OCI-LY1 (cell line): ENCODE data around the gene MGAT3.

Experiments used
- H2AFZ ChIP-seq: fragments of 200-600 bp; sonication (generic), shearing (Covaris generic); 2 replicates; pipeline ENCODE4 v1.6.0; 2014; ENCODE audit warnings: antibody characterized with exemption, mild to moderate bottlenecking, low read length
- H3F3A ChIP-seq: fragments of 200-600 bp; sonication (generic), shearing (Covaris generic); 2 replicates; pipeline ENCODE4 v1.6.0; 2014; ENCODE audit warnings: mild to moderate bottlenecking, antibody characterized with exemption, low read length, moderate library complexity; ENCODE audit not compliant: insufficient read depth
- H3K27ac ChIP-seq: fragments of 200-600 bp; sonication (generic); 2 replicates; pipeline ENCODE4 v1.5.1; 2014; ENCODE audit warnings: low read length, mixed run types, mild to moderate bottlenecking, low read depth; ENCODE audit not compliant: poor library complexity, severe bottlenecking
- H3K27me3 ChIP-seq: fragments of 200-600 bp; sonication (generic); 2 replicates; pipeline ENCODE4 v1.6.0; 2014; ENCODE audit warnings: antibody characterized with exemption, mild to moderate bottlenecking, low read length, moderate library complexity; ENCODE audit not compliant: insufficient read depth
- H3K36me3 ChIP-seq: fragments of 200-600 bp; sonication (generic); 2 replicates; pipeline ENCODE4 v1.6.1; 2014; ENCODE audit warnings: mild to moderate bottlenecking, antibody characterized with exemption, low read length, moderate library complexity, mixed read lengths; ENCODE audit not compliant: insufficient read depth
- H3K4me1 ChIP-seq: fragments of 200-600 bp; sonication (generic); 2 replicates; pipeline ENCODE4 v1.5.1; 2014; ENCODE audit warnings: mild to moderate bottlenecking, low read length, moderate library complexity; ENCODE audit not compliant: insufficient read depth, severe bottlenecking
- H3K4me2 ChIP-seq: fragments of 200-600 bp; sonication (generic), shearing (Covaris generic); 2 replicates; pipeline ENCODE4 v1.6.1; 2014; ENCODE audit warnings: low read length
- H3K4me3 ChIP-seq: fragments of 200-600 bp; sonication (generic); 2 replicates; pipeline ENCODE4 v1.5.1; 2014; ENCODE audit warnings: low read length, low read depth, mild to moderate bottlenecking, mixed read lengths; ENCODE audit not compliant: poor library complexity, severe bottlenecking
- H3K79me2 ChIP-seq: fragments of 200-600 bp; shearing (Covaris generic); 2 replicates; pipeline ENCODE4 v1.6.1; 2016; ENCODE audit warnings: mixed run types, low read length, mixed read lengths; ENCODE audit not compliant: insufficient read depth
- H3K9ac ChIP-seq: fragments of 200-600 bp; sonication (generic), shearing (Covaris generic); 2 replicates; pipeline ENCODE4 v1.6.1; 2014; ENCODE audit warnings: mild to moderate bottlenecking, low read length, mixed read lengths
- H3K9me2 ChIP-seq: fragments of 200-600 bp; sonication (generic), shearing (Covaris generic); 2 replicates; pipeline ENCODE4 v1.6.1; 2014; ENCODE audit warnings: low read depth, mild to moderate bottlenecking, low read length, mixed read lengths
- H3K9me3 ChIP-seq: fragments of 200-600 bp; shearing (Covaris generic); 2 replicates; pipeline ENCODE4 v1.6.1; 2014; ENCODE audit warnings: low read length, mixed read lengths
- H4K20me1 ChIP-seq: fragments of 200-600 bp; sonication (generic), shearing (Covaris generic); 2 replicates; pipeline ENCODE4 v1.6.0; 2016; ENCODE audit warnings: mild to moderate bottlenecking, low read length; ENCODE audit not compliant: insufficient read depth
- CTCF ChIP-seq: fragments of 200-600 bp; sonication (generic), shearing (Covaris generic); IDR thresholded peaks from 2 replicates; pipeline ENCODE4 v1.5.1; 2017; ENCODE audit warnings: mild to moderate bottlenecking, antibody characterized with exemption, low read length, moderate library complexity, mixed read lengths
- EZH2 ChIP-seq: fragments of 200-600 bp; sonication (generic), shearing (Covaris generic); IDR thresholded peaks from 2 replicates; pipeline ENCODE4 v1.8.0; 2017; ENCODE audit warnings: borderline replicate concordance, mixed run types, mild to moderate bottlenecking, antibody characterized with exemption, low read length, moderate library complexity, mixed read lengths

Gene MGAT3

GRCh38 chr22:39422101-39422500, 34.7 kb upstream of the MGAT3 start:
- Histone ChIP-seq H3K27ac (no peak overlapping the region), H3K79me2 (no peaks in the 10 kb centered on the region), H3K9me2 (no peaks in the 10 kb centered on the region), H3K9me3 (no peaks in the 10 kb centered on the region), H3K4me2 (no peak overlapping the region), H3K4me3 (no peak overlapping the region), H3K9ac (no peak overlapping the region), H3K36me3 (peaks cover 72% of the 10 kb centered on the region), H3K27me3 (no peaks in the 10 kb centered on the region), H2AFZ (no peak overlapping the region), H3F3A (no peaks in the 10 kb centered on the region), H3K4me1 (peaks cover 19% of the 10 kb centered on the region), H4K20me1 (no peaks in the 10 kb centered on the region)
- TF ChIP-seq EZH2 (no peak), CTCF (no peak)

- H3K79me2 ChIP-seq: no peaks in the 10 kb centered on the region
- no peaks in the 10 kb centered on the region for H3K9me3 ChIP-seq
- no peaks in the 10 kb centered on the region for H3K9me2 ChIP-seq
- peaks cover 77% of the 10 kb centered on the region for H3K36me3 ChIP-seq
- H3F3A ChIP-seq: no peaks in the 10 kb centered on the region
- H3K27me3 ChIP-seq: no peaks in the 10 kb centered on the region
- H3K27ac ChIP-seq: peak overlapping the region; percentile 14
- no peak overlapping the region for H2AFZ ChIP-seq
- no peak overlapping the region for H3K4me2 ChIP-seq
- TF ChIP-seq CTCF (no peak), EZH2 (no peak)
- peaks cover 14% of the 10 kb centered on the region for H3K4me1 ChIP-seq
- no peak overlapping the region for H3K9ac ChIP-seq
- H3K4me3 ChIP-seq: no peak overlapping the region
- no peaks in the 10 kb centered on the region for H4K20me1 ChIP-seq
Measured at GRCh38 chr22:39422721-39423120, 34.1 kb upstream of the MGAT3 start.

- Histone ChIP-seq H3F3A (no peaks in the 10 kb centered on the region), H4K20me1 (no peaks in the 10 kb centered on the region)
- no peak for TF ChIP-seq CTCF
- no peak for TF ChIP-seq EZH2
Measured at GRCh38 chr22:39423976-39424375, 32.8 kb upstream of the MGAT3 start.

More at GRCh38 chr22:39423976-39424375, 32.8 kb upstream of the MGAT3 start:
- no peaks in the 10 kb centered on the region for H3K27me3 ChIP-seq
- no peaks in the 10 kb centered on the region for H3K9me3 ChIP-seq
- no peak overlapping the region for H3K4me3 ChIP-seq
- H3K4me1 ChIP-seq: peaks cover 2% of the 10 kb centered on the region
- H3K27ac ChIP-seq: no peak overlapping the region
- no peak overlapping the region for H3K4me2 ChIP-seq
- peaks cover 84% of the 10 kb centered on the region for H3K36me3 ChIP-seq
- H3K9me2 ChIP-seq: no peaks in the 10 kb centered on the region
- no peak overlapping the region for H2AFZ ChIP-seq
- no peak overlapping the region for H3K9ac ChIP-seq
- no peaks in the 10 kb centered on the region for H3K79me2 ChIP-seq
